CD4-positive, alpha-beta T cell treated with Interleukin-15 for 4 hours (primary cell): ENCODE data around the gene GTF2F2.
"Not testable (repeated sequence)": the region's sequence is repeated elsewhere in the genome, so short reads cannot be mapped to it uniquely, and the experiment has no call there.

ENCODE experiments used
- DNase-seq: peaks from one replicate; pipeline ENCODE4 v3.0.0-alpha.2; 2020; ENCODE audit warnings: low spot score

The GTF2F2 gene

DNA sequence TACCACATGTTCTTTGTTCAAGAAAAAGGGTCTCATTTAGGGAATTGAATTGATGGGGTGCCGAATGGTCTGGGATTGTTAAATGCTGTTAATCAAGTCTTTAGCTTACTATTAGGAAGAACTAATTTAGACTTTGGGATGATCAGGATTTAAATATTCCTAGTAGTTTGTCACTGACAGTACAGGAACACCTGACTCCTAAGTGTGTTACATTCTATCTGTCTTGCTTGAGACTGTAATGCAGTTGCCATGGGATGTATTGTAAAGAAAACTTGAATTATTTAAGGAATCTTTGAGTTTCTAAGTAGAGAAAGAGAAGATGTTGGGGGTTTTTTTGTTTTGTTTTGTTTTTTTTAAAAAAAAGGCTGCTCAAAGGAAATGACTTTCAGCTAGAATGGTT lies 98.4 kb downstream of the GTF2F2 start:
- no peak for DNase-seq

DNA sequence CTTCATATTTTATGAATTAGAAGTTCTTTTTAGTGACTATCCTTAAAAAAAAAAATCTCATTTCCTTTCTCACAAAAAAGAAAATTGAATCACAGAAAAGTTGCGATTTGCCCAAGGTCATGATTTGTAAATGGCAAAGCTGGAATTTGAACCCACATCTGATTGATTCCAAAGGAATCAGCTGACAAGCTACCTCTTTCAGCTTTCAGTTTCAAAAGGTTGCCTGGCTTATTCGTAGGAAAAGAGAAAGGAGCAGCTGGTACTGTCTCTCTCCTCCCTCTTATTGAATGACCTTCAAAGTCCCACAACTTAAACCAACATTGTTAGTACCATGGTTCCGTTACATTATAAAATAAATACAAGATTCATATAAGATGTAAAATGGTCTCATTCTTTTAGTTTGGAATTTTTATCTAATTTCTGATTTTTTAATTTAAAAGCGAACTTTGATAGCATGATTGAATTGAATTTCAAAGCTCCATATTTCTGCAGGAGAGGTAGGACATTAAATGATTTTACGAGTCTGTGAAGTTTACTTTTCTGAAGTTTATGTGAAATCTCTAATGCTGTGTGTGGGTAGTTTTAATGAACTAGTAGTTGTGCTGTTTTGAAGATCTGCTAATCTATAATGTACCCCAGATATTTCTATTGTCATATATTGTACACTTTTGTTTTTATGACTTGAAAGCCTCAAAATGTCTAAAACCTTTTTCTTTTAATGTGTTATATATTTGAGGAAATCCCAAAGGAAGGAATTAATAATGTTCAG lies 99.0 kb downstream of the GTF2F2 start:
- no peak for DNase-seq

DNA sequence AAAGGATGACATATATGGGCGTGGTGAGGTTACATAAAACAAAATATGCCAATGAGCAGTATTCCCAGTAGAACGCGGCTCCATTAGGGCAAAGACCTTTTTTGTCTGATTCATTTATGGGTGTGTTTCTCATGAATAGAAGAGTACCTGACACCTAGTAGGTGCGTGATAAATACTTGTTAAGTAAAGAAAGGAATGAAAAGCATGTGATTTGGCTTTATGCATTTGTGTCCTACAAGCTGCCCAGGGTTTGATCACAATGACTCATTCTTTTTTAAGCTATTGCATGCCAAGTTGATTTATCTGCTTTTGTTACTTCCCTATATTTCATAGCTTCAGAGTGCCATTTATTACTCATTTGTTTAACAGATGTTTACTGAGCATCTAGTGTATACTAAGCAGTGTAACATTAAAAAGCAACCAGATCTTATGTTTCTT lies 99.6 kb downstream of the GTF2F2 start:
- DNase-seq, result no peak

DNA sequence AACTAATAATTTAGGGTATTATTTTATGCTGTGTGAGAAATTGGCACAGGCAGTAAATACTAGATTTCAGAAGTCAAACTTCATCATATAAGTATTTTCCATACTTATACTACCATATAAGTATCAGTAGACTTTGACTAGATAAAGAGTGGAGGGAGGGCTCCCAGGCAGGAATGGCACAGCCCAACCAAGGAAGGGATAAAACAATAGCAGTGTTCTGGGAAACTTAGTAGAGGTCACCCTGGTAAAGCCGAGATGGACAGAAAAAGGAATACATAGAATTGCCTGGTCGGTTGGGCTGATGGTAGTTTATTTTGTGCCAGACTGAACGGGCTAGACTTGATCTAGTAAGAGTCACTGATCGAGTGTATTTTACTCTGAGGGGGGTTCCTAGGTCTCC lies 100.1 kb downstream of the GTF2F2 start:
- DNase-seq, result no peak

DNA sequence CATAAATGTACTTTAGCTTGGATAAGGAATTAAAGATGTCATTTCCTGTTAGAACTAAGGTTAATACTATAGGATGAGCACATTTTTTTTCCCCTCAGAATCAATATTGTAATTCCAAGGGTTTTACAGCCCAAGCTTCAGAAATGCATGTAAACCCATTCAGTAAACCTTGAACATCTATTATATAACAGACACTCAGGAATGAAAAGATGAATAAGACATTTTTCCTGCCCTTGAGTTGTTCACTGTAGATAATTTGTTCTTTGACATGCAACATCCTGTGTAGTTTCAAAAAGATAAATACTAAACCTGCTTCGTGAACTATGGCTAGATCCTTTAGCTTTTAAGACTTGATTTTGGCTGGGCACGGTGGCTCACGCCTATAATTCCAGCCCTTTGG lies 102.2 kb downstream of the GTF2F2 start:
- DNase-seq, result no peak

DNA sequence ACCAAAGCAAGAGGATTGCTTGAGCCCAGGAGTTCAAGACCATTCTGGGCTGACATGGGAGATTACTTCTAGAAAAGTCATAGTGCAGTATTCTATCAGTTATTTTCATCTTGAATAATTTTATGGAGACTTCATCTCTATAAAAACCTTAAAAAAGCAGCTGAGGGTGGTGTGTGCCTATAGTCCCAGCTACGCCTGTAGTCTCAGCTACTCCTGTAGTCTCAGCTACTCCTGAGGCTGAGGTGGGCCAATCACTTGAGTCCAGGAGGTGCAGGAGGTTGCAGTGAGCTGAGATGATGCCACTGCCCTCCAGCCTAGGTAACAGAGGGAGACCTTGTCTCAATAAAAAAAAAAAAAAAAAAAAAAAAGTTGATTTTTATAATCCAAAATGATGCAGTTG lies 102.6 kb downstream of the GTF2F2 start:
- no peak for DNase-seq

DNA sequence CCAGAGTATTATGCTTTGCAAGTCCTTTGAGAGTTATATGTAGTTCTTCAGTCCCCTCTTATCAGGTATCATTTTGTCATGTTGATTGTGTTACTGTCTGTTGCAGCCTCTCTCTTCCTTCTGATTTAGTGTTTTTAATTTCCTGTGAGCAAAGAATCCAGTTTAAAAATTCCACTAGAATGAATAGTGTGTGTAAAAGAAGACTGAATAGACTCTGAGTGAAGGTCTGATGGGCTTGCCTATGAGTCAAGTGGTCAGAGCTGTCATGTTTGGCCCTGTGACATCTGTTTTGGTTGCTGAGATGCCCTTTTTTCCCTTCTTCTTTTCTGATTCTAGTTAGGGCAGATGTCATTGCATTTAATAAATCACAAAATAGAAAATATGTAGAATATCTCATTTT lies 103.9 kb downstream of the GTF2F2 start:
- no peak for DNase-seq

DNA sequence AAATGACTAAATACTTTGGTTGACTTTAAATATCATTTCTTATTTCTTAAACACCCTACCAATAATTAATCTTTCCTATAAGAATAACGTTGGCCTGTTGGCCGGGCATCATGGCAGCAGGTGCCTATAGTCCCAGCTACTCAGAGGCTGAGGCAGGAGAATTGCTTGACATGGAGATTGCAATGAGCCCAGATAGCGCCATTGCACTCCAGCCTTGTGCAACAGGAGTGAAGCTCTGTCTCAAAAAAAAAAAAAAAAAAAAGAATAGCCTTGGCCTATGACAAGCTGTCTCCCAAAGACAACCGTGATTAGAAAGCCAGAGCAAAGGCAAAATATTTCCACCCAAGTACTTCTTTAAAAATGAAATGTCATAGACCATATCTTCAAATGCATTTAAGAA lies 105.1 kb downstream of the GTF2F2 start:
- no peak for DNase-seq

DNA sequence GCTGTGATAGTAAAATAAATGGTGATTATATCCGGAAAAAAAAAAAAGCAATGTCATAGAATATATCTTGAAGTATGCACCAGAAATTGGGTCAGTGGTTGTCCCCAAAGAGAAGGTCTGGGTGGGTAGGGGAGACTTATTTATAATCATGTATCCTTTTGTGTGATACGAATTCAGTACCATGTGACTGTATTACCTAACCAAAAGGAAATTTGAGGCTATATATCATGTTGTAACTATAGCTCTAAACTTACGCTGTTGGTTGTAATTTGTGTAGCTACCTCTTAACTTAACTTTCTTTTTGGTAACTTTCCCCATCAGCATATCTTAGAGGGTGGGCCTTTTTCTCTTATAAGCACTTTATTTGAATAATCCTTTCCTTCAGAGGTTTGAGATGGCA lies 105.7 kb downstream of the GTF2F2 start:
- no peak for DNase-seq

DNA sequence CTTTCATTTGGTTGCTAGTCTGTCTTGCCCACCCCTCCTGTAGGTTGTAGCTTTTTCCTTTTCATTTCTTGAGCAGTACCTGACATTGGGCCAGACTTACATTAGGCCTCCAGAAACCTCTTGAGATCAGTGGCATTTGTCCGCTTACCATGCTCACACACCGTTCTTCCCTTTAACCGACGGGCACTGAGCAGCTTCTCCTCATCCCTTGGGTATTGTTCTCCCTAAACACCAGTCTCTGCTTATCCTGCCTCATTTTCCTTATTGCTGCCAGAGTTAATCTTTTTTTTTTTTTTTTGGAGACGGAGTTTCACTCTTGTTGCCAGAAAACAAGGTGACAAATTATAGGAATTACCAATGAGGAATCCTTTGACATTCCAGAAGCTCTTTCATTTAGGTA lies 107.7 kb downstream of the GTF2F2 start:
- DNase-seq, result no peak

DNA sequence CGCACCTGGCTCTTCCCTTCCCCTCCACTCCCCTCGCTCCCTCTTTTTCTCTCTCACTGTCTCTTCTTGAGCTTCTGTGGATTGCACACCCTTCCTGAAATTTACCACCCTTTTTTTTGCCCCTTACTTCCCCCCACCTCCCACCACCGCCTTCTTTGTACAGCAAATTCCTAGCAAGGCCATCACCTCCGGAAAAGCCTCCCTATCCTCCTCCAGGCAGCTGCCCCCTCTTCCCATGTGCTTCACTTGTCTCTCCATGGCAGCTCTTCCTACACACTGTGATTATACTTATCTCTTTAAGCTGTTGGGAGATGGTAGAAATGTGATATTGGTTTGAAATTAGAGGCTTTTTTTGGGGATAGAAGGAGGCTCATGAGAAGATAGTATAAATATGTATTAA lies 108.9 kb downstream of the GTF2F2 start:
- DNase-seq, result no peak

DNA sequence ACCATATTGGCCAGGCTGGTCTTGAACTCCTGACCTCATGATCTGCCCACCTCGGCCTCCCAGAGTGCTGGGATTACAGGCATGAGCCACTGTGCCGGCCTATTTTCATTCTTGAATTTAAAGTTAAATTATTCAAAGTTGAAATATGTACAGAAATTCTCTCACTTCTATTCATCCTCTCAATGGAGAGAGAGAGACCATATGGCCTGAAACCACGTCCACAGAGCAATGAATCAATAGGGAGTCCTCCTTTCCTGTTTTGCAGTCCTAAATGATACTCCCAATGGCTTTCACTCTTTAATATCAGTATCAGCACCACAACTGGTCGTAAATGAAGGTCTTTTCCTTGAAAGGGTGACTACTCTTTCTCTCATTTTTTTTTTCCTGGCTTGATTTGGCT lies 111.0 kb downstream of the GTF2F2 start:
- no peak for DNase-seq

DNA sequence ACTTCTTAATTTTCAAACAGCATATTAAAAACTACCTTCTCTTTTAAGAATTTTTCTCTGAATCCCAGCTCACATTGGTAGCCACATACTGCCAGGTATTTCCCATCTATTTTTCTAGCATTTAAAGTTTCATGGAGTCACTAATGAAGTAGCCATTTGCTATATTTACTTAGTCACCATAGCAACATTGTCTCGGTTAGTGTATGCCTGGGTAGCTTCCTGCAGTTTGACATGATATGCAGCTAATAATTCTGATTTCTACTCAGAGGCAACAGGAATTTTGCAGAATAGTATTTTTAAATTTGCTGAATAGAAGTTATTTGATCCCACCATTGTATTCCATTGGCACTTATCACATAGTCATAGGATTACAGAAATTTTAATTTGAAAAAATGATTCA lies 111.4 kb downstream of the GTF2F2 start:
- no peak for DNase-seq

DNA sequence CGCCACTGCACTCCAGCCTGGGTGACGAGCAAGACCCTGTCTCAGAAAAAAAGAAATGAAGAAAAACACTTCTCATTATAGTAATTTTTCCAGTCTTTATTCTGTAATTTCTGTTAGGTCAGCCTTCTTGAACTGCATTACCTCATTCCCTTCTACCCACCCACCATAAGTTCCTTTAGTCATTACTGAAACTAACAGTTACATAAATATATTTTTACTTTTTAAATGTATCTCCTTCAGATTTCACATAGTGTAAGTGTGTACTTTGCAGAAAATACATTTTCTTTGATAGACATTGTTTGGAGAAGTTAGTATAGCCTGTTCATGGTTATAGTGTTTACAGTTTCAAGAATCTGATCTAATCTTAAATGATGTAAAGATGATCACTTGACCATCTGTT lies 112.3 kb downstream of the GTF2F2 start:
- no peak for DNase-seq

DNA sequence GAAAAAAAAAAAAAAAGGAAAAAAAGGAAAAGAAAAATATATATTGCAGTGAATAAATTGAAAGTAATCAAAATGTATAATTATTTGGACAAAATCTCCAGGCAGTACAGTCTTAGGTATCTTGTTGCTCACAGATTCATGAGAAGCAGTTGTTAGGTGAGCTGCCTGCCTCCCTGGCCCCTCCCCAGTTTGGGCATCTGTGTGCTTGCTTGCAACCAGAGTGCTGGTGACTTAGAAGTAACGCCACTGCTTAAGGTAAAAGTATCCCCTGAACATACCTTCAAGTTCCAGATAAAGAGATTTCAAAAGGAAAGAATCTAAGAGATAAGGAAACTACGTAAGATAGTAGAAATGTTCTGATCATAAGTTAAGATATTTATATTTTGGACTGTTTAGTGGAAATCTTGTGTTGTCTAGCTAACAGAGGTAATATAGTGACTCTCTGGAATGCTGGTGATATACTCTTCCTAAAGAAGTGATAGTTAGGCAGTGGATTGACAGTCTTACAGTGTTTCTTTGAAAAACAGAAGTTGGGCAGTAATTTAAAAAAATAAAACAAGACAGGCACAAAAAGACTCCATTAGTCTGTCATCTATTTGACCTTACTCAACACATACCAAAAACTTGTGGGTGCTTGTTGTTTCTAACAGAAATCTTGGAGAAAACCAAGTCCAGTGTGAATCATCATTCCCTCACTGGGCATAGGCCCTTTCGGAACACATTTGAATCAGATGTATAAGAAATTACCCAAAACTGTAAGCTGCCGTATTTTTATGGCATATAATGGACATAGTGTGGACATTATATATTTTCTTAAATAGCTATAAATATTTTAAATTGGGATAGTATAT lies 118.9 kb downstream of the GTF2F2 start:
- DNase-seq, result no peak

DNA sequence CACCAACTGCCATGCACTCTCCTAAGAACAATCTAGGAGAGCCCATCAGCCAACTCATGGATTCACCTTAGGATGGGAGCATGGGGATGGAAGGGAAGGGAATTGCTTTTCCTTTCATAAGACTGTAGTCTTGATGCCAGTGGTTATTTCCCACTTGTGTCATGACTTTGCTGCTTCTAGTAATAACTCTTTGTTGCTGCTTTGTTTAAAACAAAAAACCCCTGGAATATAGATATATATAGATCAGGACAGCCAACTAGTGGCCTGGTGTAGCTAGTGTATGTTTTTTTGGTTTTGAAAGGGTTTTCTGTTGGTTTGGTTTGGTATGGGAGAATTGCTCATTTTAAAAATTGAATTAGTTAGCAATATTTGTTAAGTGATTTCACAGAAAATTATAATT lies 119.8 kb downstream of the GTF2F2 start:
- DNase-seq, result no peak

DNA sequence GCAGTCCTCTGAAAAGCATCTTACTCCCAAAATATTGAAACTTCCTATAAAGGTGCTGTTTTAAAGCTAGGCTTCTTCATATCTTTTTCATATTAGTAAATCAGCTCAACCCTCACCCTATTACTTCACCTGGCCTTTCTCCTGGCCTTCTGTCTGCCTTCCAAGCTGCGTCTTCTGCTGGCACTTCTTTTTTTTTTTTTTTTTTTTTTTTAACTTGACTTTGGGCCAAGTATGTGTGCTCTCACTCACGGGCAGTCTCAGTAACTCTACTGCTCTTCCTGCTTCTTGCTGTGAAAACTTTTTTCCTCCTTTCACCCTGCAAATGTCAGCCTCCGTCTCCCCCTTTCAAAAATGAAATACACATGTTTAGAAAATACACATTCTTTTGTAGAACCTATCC lies 121.8 kb downstream of the GTF2F2 start:
- no peak for DNase-seq

DNA sequence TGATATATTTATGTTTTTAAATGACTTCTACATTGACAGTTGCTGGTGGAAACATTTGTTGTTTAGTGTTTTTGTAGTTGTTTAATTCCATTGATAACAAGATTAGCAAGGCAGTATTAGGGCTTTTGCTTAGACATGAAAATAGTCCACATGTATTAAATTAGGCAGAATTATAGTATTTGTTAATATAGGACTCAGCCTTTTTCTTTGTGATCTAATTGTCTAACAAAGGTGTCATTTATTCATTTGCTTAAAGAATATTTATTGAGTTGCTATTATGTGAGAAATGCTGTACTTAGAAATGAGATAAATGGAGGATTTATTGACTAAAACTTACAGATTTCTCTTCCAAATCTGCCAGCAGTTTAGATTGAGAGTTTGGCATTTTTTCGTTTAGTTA lies 122.2 kb downstream of the GTF2F2 start:
- DNase-seq, result no peak

DNA sequence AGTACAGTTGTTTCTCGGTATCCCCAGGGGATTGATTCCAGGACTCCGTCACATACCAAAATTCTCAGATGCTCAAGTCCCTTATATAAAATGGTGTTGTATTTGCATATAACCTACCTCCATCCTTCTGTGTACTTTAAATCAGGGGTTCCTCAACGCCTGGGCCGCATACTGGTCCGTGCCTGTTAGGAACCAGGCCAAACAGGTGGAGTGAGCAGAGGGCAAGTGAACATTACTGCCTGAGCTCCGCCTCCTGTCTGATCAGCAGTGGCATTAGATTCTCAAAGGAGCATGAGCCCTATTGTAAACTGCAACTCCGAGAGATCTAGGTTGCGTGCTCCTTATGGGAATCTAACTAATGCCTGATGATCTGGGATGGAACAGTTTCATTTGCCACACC lies 122.8 kb downstream of the GTF2F2 start:
- DNase-seq, result no peak

DNA sequence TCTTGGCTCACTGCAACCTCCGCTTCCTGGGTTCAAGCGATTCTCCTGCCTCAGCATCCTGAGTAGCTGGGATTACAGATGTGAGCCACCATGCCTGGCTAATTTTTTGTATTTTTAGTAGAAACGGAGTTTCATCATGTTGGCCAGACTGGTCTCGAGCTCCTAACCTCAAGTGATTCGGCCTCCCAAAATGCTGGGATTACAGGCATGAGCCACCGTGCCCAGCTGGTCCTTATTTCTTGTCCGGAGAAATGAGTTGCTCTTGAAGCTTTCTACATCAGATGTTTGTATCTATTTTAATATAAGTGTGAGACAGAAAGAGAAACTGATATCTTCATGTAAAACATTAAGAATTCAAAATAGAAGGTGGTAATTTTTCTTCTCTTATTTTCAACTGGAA lies 124.4 kb downstream of the GTF2F2 start:
- DNase-seq, result not testable (repeated sequence)

DNA sequence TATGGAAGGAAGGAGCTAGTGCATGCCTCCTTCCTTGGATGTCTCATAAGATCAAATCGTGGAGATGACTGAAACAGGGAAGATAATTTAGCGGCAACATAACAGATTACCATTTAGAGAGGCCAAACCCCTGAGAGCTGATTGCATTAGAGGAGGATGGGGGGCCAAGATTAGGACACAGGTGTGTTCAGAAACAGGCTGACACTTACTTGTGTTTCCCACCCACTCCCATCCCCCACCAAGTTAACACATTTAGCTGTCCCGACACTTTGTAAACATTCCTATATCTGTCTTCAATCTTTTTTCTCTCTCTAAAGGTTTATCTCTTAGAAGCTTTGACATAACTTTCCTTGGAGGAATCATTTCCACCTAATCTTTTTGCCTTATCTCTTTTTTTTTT lies 129.4 kb downstream of the GTF2F2 start:
- no peak for DNase-seq

DNA sequence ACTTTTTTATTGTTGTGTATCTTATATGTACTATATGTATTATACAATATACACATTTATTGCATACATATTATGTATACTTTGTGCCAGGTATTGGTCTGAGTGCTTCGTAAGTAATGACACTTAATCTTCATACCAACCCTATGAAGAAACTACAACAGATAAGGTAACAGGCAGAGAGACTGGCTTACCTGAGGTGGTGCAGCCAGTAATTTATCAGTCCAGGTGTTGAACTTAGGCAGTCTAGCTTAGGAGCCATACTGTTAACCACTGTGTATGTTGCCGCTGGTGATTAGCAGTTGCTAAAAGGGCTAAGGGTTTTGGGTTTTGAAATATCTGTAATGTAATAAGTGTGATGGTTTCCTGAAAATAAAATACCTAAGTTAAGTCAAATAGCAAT lies 134.1 kb downstream of the GTF2F2 start:
- no peak for DNase-seq

DNA sequence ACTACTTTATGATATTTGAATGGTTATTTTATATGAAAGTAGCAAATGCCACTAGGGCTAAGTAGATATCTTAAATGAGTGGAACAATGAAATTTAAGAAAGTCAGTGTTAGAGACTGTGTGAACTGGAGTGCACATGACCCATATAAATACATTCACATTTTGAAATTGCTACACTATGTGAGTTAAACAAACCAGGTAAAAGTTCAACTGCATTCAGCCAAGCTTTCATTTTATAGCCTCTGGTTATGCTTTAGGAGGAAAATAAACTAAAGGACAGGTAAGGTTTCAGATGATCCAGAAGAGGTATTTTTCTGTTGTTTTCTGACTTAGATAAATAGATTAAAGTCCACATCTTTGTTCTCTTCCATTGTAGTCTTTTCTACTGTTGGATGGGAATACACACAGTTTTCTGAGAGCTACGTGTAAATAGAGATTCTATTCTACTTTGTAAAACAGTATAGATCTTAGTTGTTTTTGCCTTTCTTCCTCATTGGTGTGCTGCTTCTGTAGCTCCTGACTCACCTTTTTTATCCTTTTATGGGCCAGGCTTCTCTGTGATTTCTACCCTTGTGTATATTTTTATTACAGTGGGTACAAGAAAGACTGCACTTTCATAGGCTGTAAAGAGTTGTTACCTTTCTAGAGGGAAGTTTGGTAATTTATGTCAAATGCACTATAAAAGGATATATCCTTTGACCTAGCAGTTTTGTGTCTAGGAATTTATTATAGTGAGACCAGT lies 135.1 kb downstream of the GTF2F2 start:
- DNase-seq, result no peak
